Psoas muscle (tissue), 8 donors: Measurements from ENCODE around the gene OR1J1. TPM values are rescaled to one million over a fixed set of nuclear protein-coding genes. Genes with fewer than 3 reads are reported as not detected.

Experiments used
- ATAC-seq, 4 donors: fragments of 200-7000 bp; cut with Tn5 transposase; one replicate each; pipeline ENCODE4 v1.9.1; 2020; ENCODE audit warnings: moderate library complexity in 3 of 4, mild to moderate bottlenecking in 2 of 4
- DNase-seq, 2 donors: peaks; one replicate each; pipeline ENCODE4 v3.0.0-alpha.2; 2020
- H3K27ac ChIP-seq: fragments of 200-600 bp; one replicate; pipeline ENCODE4 v1.8.0; 2022
- H3K27me3 ChIP-seq, 3 donors: fragments of 200-600 bp in 1 of 3; one replicate each; pipeline versions ENCODE4 v1.6.1 to v1.8.0; 2013 to 2022; ENCODE audit warnings: low read length in 2 of 3, mild to moderate bottlenecking in 2 of 3, moderate library complexity in 1 of 3; ENCODE audit not compliant: insufficient read depth in 3 of 3
- H3K36me3 ChIP-seq, 2 donors: fragments of 200-600 bp in 1 of 2; one replicate each; pipeline versions ENCODE4 v1.6.1 to v1.8.0; 2013 to 2022; ENCODE audit warnings: low read depth in 1 of 2, mild to moderate bottlenecking in 1 of 2, moderate library complexity in 1 of 2; ENCODE audit not compliant: insufficient read depth in 1 of 2
- H3K4me1 ChIP-seq: fragments of 200-600 bp; one replicate; pipeline ENCODE4 v1.8.0; 2022
- H3K4me3 ChIP-seq: fragments of 200-600 bp; one replicate; pipeline ENCODE4 v1.8.0; 2022; ENCODE audit warnings: mild to moderate bottlenecking
- H3K9me3 ChIP-seq: fragments of 200-600 bp; one replicate; pipeline ENCODE4 v1.8.0; 2022
- CTCF ChIP-seq: fragments of 200-600 bp; IDR thresholded peaks from one replicate; pipeline ENCODE4 v1.8.0; 2022; ENCODE audit warnings: antibody characterized with exemption
- WGBS, 3 donors: extraction: QIAGEN DNeasy Blood & Tissue Kit; methylation state at CpG; one replicate each; pipeline versions ENCODE4 v1.1.6 to v1.1.7; 2013; 5-methylcytosine and 5-hydroxymethylcytosine counted together
- intact Hi-C, 2 donors: fragments of 100-400 bp; cut with DNase I; formaldehyde crosslinking; loops; one replicate each; pipeline versions ENCODE4 v1.11.0 to v1.14.2; 2022
- polyA plus RNA-seq, 3 donors: library from polyadenylated mRNA; stranded (reverse); fragments of 200-250 nt; gene quantifications; one replicate each; pipeline ENCODE4 v1.2.3, GENCODE V29; 2013
- total RNA-seq, 4 donors: library from RNA; stranded (reverse); fragmentation: NEBNext Ultra II Directional in 2 of 4; extraction: Animal tissue kit (Norgen Biotek cat#: 25700) in 2 of 4; gene quantifications; one replicate each; pipeline versions ENCODE4 v1.2.1 to v1.2.4, GENCODE V29; 2021 to 2023
- donor health status: healthy with polysubstance abuse.
- donor health status: DM: no; HTN: no; CAD: no; lungs with moderate emphysema.
- donor health status: Bipolar disorder and iron deficiency.
- donor health status: healthy.
- donor health status: DM: yes; HTN: yes; CAD: no.
- donor health status: DM: no; HTN: no; CAD: no.
- donor health status: DM: no; HTN: no; CAD: no.
- donor health status: DM: yes; HTN: yes; CAD: no.

The OR1J1 gene
- total and polyA plus RNA-seq, 7 donors, result not detected

DNA sequence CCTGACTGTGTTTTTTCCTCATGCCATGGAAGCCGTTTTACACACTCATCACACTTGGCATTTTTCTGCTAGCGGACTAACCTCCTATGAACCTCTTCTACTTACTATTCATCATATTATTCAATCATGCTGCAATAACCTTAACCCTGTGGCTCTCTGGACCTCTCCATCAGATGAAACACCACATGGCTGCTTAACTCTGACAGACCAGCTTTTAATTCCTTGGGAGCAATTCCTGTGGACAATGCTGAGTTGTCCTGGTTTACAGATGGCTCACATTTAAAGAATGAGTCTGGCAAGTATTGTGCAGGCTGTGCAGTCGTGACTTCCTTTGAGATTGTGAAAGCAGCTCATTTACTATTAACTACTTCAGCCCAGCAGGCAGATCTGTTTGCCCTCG, 9.0 kb downstream of the OR1J1 start:
- ATAC-seq (no peak), DNase-seq (no peak)
- Histone ChIP-seq H3K9me3 (no peaks in the 10 kb centered on the region), H3K27ac (no peak overlapping the region), H3K27me3 (no peaks in the 10 kb centered on the region), H3K4me1 (peaks cover 6% of the 10 kb centered on the region), H3K4me3 (no peak overlapping the region), H3K36me3 (no peaks in the 10 kb centered on the region)
- WGBS, 3 donors, result 48 to 51% (median 49%) methylated on average over 4 of the region's 4 CpGs
- no peak for TF ChIP-seq CTCF
- intact Hi-C loops, result loop anchor here (5.0 to 10.0 kb wide), 2 partner anchors 516 to 524 kb away; no protein-coding TSS in a partner anchor

DNA sequence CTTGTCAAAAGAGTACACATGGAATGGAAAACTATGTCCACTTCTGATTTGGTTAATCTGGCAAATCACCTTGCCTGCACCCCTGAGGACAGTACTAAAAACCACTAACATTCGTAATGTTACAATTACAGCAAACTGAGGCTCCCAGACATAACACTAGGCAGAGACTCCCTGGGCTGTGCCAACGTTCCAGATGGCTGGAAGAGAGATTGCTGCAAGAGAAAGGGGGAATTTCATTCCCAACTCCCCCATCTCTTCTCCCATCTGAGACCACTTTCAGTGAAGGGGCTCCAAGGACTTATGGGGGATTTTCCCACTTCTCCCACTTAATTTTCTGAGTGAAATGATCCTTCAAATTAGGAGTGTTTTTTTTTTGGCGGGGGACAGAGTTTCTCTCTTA, 11.3 kb downstream of the OR1J1 start:
- Histone ChIP-seq H3K27me3 (no peaks in the 10 kb centered on the region), H3K27ac (no peak overlapping the region), H3K4me1 (peaks cover 6% of the 10 kb centered on the region), H3K36me3 (no peaks in the 10 kb centered on the region), H3K9me3 (no peaks in the 10 kb centered on the region), H3K4me3 (no peak overlapping the region)
- no peak for TF ChIP-seq CTCF
- intact Hi-C loops, result loop anchor here (5.0 to 10.0 kb wide), 2 partner anchors 518 to 526 kb away; no protein-coding TSS in a partner anchor
- 65 to 71% (median 67%) methylated on average over 3 of the region's 3 CpGs for WGBS, 3 donors
- DNase-seq, result no peak
- no peak for ATAC-seq

DNA sequence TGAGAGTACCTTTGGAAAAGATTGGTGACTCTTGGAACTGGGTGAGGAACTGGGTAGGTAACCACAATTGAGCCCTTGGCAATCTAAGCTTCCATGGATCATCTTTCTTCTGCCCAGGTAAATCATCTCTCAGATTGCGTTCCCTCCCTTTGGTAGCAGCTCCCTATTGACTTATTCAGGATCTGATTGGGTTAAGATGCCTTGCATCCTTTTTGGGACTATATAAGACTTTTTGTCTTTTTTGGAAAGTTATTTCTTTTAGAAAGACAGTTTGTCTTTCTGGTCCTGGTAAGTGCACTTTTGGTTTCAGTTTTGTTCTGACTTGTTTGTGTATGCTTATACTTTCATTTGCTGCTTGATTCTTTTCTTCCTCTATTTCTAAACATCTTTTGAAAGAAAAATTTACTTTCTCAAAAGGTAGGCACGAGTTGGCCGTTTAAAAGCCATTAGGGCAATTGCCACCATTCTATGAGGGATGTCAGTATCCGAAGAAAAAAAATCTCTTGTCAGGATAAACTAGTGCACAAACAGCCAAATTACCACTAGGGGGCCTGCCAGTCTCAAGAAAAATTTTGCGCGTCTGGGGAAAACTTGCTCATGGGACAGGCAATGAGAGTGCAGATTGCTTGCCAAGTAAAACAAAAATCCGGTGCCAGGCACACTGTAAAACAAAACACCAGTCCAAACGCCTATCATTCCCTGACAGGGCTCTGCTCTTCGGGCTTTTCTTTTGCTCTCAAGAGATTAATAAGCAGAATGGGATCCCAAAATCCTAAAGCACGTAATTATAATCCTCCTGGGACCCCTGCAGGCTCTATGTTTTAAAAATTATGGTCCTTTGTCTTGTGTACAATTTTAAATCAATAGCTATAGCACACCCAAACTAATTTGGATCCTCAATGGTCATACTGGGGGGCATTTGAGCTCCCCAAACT, 12.8 kb downstream of the OR1J1 start:
- WGBS, 3 donors, result 12 to 14% (median 13%) methylated on average over 10 of the region's 10 CpGs
- peak; percentile 75 for TF ChIP-seq CTCF
- peak; percentile 58 to 90 (median 62) for ATAC-seq
- H3K36me3 ChIP-seq, result no peaks in the 10 kb centered on the region
- DNase-seq, result peak; percentile 37 to 66
- H3K4me1 ChIP-seq, result peaks cover 6% of the 10 kb centered on the region
- peak overlapping the region; percentile 59 for H3K4me3 ChIP-seq
- H3K27me3 ChIP-seq, result no peaks in the 10 kb centered on the region
- intact Hi-C loops, result loop anchor here (1.0 to 10.0 kb wide), 4 partner anchors 344 to 527 kb away; no protein-coding TSS in a partner anchor
- H3K27ac ChIP-seq, result no peak overlapping the region
- no peaks in the 10 kb centered on the region for H3K9me3 ChIP-seq

- WGBS, 3 donors, result 76 to 85% (median 82%) methylated on average over 10 of the region's 10 CpGs
- Histone ChIP-seq H3K27me3 (peaks cover 0 to 2% (median 0%) of the 10 kb centered on the region in 3 donors), H3K36me3 (no peaks in the 10 kb centered on the region), H3K27ac (no peak overlapping the region), H3K4me1 (peaks cover 6% of the 10 kb centered on the region), H3K9me3 (no peaks in the 10 kb centered on the region), H3K4me3 (peak overlapping the region; percentile 59)
- DNase-seq, result no peak
- no peak for TF ChIP-seq CTCF
- no peak for ATAC-seq
- intact Hi-C loops, result loop anchor here in 1 of 2 donors (2.0 to 10.0 kb wide), 2 partner anchors 345 to 521 kb away; no protein-coding TSS in a partner anchor
These were observed 13.7 kb downstream of the OR1J1 start for GRCh38 chr9:122463828-122464632.
